Measurements from ENCODE around the gene PHACTR4.
"Not testable (repeated sequence)": the region's sequence is repeated elsewhere in the genome, so short reads cannot be mapped to it uniquely, and the experiment has no call there.

PHACTR4 gene

DNA sequence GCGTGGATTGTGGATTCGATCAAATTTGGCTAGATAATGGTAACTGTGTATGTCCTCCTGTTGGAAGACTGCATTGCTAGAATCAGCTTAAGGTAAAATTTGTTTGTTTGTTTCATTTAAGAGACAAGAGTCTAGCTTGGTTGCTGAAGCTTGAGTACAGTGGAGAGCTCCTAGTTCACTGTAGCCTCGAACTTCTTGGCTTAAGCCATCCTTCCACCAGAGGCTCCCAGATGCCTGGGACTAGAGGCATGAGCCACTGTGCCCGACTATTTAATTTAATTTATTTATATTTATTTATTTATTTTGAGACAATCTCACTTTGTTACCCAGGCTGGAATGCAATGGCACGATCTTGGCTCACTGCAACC, 1.5 kb downstream of the PHACTR4 start:
- no peak for DNase-seq (ENCODE audit: low read depth)

- DNase-seq (ENCODE audit: low read depth): not testable (repeated sequence)
Measured at GRCh38 chr1:28373450-28373849, 3.9 kb downstream of the PHACTR4 start.

DNA sequence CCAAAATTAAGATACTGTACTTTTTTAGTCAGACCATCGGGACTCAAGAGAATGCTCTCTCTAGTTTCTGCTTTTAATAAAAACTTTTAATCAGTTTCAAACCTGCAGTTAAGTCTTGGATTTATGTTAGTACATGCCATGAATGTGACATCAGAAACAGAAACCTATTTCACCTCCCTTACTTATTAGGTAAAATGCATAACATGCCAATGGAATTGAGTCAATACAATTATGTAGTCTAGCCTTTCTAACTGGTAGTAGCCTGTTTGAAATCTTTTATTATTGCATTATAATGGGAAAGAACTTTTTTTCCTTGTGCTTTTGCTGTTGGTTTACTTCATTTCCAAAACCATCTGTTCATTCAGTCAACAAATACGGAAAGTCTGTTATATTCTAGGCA, 4.8 kb downstream of the PHACTR4 start:
- peak; percentile 21 for DNase-seq (ENCODE audit: low read depth)

DNA sequence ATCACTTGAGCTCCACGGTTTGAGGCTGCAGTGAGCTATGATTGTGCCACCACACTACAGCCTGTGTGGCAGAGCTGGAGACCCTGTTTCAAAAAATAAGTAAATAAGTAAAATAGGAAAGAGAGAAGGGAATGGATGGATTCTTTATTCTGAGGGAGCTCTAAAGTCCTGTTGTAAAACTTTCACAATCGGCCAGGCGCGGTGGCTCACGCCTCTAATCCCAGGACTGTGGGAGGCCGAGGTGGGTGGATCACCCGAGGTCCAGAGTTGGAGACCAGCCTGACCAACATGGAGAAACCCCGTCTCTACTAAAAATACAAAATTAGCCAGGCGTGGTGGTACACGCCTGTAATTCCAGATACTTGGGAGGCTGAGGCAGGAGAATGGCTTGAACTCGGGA, 6.1 kb downstream of the PHACTR4 start:
- not testable (repeated sequence) for DNase-seq (ENCODE audit: low read depth)

DNA sequence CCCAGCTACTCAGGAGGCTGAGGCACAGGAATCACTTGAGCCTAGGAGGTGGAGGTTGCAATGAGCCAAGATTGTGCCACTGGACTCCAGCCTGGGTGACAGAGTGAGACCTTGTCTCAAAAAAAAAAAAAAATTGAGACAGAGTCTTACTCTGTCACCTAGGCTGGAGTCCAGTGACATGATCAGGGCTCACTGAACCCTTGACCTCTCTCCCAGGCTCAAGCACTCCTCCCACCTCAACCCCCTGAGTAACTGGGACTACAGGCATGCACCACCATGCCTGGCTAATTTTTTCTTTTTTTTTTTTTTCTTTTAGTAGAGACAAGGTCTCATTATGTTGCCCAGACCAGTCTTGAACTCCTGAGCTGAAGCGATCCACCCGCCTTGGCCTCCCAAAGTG, 6.7 kb downstream of the PHACTR4 start:
- not testable (repeated sequence) for DNase-seq (ENCODE audit: low read depth)

DNA sequence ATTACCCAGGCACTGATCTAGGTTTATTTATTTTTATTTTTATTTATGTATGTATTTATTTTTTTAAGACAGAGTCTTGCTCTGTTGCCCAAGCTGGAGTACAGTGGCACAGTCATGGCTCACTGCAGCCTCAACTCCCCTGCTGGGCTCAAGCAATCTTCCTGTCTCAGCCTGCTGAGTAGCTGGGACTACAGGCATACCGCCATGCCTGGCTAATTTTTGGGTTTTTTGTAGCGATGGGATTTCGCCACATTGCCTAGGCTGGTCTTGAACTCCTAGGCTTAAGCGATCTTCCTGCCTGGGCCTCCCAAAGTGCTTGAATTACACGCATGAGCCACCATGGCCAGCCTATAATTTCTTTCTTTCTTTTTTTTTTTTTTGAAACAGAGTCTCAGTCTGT, 9.4 kb downstream of the PHACTR4 start:
- no peak for DNase-seq (ENCODE audit: low read depth)

- no peak for DNase-seq (ENCODE audit: low read depth)
Measured at GRCh38 chr1:28380394-28380793, 10.9 kb downstream of the PHACTR4 start.

GRCh38 chr1:28383785-28384184, 14.2 kb downstream of the PHACTR4 start:
- DNase-seq (ENCODE audit: low read depth): not testable (repeated sequence)

GRCh38 chr1:28392027-28392652, 22.6 kb downstream of the PHACTR4 start:
- DNase-seq (ENCODE audit: low read depth): peak; percentile 82

GRCh38 chr1:28394136-28394535, 24.6 kb downstream of the PHACTR4 start:
- DNase-seq (ENCODE audit: low read depth): no peak

DNA sequence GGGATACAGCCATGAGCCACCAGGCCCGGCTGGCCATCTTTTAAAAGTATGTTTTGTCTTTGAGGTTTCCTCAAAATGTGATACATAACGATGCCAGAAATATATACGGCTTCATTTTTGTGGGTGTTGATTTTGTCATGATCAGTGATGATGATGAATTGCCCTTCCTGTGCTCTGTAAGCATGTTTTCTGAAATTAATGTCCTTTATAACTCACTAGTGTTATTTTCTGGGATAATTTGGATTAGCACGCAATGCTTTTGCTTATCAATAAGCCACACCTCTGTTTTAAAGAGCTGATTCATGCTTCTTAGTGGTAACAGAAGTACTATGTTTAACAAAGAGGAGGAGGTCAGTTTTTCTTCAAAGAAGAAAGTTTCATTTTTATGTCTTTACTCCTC, 25.6 kb downstream of the PHACTR4 start:
- DNase-seq (ENCODE audit: low read depth): no peak

DNA sequence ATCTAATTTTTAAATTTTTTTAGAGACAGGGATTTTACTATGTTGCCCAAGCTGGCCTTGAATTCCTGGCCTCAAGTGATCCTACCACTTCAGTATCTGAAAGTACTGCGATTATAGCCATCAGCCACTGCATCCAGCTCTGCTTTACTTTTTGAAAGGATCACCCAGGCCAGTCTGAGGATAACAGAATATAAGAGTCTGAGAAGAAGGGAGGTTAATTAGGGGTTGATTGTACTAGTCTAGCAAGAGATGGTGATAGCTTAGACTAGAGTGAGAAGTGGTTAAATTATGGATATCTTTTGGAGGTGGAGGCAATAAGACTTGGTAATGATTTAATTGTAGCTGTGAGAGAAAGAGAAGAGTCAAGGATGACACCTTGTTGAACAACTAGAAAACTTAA, 32.2 kb downstream of the PHACTR4 start:
- no peak for DNase-seq (ENCODE audit: low read depth)

DNA sequence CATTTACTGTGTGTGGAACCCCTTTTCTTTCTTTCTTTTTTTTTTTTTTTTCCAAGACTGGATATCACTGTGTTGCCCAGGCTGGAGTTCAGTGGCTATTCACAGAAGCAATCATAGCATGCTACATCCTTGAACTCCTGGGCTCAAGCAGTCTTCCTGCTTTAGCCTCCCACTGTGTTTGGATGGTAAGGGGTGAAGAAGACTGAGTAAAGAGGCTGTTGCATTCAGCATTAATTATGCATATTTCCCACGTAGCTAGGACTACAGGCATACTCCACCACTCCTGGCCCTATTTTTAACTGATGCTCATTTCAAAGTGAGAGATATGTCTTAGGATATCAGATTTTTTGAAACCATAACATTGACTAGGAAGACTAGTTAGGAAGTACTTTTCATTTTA, 39.5 kb downstream of the PHACTR4 start:
- no peak for DNase-seq (ENCODE audit: low read depth)

DNA sequence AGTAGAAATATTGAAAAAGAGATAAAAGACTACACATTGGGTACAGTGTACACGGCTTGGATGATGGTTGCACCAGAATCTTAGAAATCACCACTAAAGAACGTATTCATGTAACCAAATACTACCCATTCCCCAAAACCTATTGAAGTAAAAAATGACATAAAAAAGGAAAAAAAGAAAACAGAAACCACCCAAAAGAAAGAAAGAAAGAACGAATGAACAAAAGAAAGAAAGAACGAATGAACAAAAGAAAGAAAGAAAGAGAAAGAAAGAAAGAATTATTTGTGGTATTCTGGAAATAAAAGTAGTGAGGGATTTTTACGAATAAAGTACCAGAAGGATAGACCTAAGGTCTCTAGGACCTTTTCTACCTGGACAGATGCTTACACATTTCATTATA, 42.1 kb downstream of the PHACTR4 start:
- DNase-seq (ENCODE audit: low read depth): no peak

DNA sequence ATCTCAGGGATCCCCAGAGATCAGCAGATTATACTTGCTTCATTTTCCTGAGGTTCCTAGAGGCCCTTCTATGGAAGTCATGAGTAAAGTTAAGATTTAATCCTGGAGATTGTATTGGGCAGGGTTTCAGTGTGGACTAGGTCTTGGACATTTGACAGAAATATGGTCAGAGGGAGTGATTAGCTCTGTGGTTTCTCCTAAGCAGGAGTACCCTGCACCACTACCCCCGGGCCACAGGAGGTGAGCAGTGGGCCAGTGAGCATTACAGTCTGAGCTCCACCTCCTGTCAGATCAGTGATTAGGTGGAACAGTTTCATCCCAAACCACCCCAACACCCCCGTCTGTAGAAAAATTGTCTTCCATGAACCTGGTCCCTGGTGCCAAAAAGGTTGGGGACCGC, 43.2 kb downstream of the PHACTR4 start:
- no peak for DNase-seq (ENCODE audit: low read depth)

- DNase-seq (ENCODE audit: low read depth): no peak
Measured at GRCh38 chr1:28416509-28417194, 47.1 kb downstream of the PHACTR4 start.

GRCh38 chr1:28417441-28417922, 47.9 kb downstream of the PHACTR4 start:
- DNase-seq (ENCODE audit: low read depth): peak; percentile 92

DNA sequence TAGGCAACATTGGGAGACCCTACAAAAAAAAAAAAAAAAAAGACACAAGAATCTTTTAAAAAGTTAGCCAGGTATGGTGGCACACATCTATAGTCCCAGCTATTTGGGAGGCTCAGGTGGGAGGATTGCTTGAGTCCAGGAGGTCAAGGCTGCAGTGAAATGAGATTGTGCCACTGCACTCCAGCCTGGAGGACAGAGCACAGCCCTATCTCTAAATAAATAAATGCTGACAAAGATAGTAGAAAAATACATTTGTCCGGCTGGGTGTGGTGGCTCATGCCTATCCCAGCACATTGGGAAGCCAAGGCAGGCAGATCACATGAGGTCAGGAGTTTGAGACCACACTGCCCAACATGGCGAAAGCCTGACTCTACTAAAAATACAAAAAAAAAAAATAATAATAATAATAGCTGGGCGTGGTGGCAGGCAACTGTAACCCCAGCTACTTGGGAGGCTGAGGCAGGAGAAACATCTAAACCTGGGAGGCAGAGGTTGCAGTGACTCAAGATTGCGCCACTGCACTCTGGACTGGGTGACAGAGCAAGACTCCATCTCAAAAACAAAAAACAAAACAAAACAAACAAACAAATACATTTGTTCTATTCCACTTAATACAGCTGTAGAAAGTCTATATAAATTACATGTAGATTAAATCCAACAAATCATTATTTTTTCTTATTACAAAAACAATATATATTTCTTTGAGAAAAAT, 48.5 kb downstream of the PHACTR4 start:
- DNase-seq (ENCODE audit: low read depth): no peak

DNA sequence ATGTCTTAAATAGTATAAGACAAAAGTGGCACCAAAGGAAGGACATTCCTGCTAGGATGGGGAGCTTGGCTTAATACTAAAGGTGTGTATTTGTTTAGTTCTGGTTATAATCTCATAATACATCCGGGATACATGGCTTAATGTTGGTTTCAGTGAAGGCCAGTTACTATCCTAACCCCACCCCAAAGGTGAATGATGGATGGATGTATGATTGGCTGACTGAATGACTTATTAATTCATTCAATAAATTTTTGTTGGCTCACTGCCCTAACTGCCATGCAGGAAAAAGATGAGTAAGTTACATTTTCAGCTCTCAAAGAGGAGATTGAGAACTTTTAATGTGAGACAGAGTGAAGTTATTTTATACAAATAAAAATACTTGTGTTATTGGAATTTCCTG, 52.2 kb downstream of the PHACTR4 start:
- DNase-seq (ENCODE audit: low read depth): no peak

DNA sequence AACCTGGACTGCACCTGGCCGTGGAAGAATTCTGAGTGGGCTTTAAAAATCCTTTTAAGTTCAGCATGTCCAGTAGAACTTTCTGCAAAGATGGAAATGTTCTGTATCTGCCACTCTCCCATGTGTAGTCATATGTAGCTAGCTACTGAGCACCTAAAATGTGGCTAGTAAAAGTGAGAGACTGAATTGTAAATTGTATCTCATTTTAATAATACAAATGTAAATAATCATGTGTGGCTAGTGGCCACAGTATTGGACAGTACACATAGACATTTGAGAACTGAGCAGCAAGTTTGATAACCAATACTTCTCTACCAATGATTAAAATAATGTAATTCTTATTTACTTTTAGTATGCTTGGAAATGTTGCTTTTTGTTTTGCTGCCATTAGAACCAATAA, 57.3 kb downstream of the PHACTR4 start:
- DNase-seq (ENCODE audit: low read depth): no peak

DNA sequence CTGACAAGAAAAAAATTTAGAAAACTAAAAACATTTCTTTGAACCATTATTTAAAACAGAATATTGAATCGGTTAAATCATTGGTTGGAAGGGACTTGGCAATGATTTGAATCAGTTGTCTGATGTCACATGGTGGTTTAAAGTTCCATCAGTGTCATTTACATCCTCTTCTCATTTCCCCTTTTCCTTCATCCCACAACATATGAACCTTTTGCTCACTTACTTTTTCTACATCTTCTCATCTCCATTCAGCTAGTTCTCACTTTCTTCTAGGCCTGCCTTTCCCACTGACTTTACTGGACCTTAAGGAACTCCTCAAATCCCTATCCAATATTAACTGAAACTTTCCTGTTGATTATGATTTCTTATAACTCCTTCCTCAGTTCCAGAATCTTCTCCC, 58.5 kb downstream of the PHACTR4 start:
- DNase-seq (ENCODE audit: low read depth): no peak

DNA sequence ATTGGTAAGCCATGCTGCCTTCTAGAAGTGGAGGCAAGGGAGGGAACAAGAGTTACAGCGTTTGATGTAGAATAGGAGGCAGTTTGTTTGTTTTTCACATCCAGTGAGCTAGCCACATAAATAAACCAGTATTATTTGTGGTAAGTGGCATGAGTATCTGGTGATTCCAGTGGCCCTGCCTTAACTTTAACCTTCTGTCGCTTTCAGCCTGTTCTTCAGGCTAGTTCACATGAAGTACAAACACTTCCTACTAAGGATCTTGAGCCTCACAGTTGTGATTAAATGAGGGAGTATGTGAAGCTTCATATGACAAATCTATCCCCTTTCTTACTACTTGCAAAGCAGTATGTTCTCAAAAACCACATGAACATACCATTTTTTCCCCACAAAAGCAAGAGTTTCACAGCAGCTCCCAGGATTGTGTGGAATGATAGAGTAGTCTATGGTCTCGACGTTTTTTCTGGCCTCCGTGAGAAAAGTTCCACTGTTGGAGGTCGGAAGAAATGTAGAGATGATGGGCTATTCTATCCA, 59.5 kb downstream of the PHACTR4 start:
- no peak for DNase-seq (ENCODE audit: low read depth)

DNA sequence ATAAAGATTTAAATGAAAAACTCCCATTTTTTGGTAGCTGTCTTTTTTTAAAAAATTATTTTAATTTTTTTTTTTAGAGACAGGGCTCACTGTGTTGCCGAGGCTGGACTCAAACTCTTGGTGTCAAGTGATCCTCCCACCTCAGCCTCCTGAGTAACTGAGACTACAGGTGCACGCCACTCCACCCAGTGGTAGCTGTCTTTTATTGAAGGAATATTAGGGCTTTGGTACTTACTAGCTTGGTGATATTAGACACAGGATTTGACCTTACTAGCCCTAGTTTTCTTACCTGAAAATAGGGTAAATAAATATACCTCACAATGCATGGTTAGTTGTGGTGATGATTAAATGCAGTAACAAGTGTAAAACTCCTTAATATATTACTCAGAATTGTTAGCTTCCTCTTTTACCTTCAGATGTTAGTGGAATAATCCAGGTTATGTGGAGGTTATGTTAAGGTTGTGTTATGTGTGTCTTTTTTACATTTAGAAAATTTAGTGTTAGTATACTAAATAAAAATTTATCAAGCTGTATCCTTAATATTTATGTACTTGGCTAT, 66.8 kb downstream of the PHACTR4 start:
- no peak for DNase-seq (ENCODE audit: low read depth)
